Measurements from ENCODE around the gene ATP2B1. TPM values are rescaled to one million over a fixed set of nuclear protein-coding genes. Genes with fewer than 3 reads are reported as not detected.

The ATP2B1 gene
- total and polyA plus RNA-seq, 9 donors = 9.0 to 60.3 (median 25.6) TPM

- WGBS, 3 donors = 71 to 95% (median 88%) methylated on average over 3 of the region's 3 CpGs
These were observed 168.1 kb downstream of the ATP2B1 start for GRCh38 chr12:89540586-89540985.

GRCh38 chr12:89539426-89540223, 169.0 kb downstream of the ATP2B1 start:
- DNase-seq = no peak
- Histone ChIP-seq H3K27ac (no peak overlapping the region), H3K9me3 (no peaks in the 10 kb centered on the region), H3K27me3 (no peaks in the 10 kb centered on the region), H3K4me3 (no peak overlapping the region), H3K4me1 (ENCODE audit: insufficient read depth) (peaks cover 2% of the 10 kb centered on the region), H3K36me3 (no peaks in the 10 kb centered on the region)
- WGBS, 3 donors = 72 to 85% (median 82%) methylated on average over 5 of the region's 5 CpGs
- TF ChIP-seq POLR2A (IDR thresholded peaks at IDR 0.05) = no peak
- TF ChIP-seq EP300 (IDR thresholded peaks at IDR 0.05) = no peak
- no peak for TF ChIP-seq CTCF (IDR thresholded peaks at IDR 0.05)
- intact Hi-C loops (cut with DNase I) = no loop called here

More at GRCh38 chr12:89540586-89540985, 168.1 kb downstream of the ATP2B1 start:
- Histone ChIP-seq H3K27me3 (no peaks in the 10 kb centered on the region), H3K27ac (no peak overlapping the region), H3K36me3 (no peaks in the 10 kb centered on the region), H3K4me3 (no peak overlapping the region), H3K4me1 (ENCODE audit: insufficient read depth) (peaks cover 3% of the 10 kb centered on the region), H3K9me3 (no peaks in the 10 kb centered on the region)
- no peak for DNase-seq
- intact Hi-C loops (cut with DNase I) = no loop called here
- no peak for TF ChIP-seq POLR2A (IDR thresholded peaks at IDR 0.05)
- no peak for TF ChIP-seq CTCF (IDR thresholded peaks at IDR 0.05)
- no peak for TF ChIP-seq EP300 (IDR thresholded peaks at IDR 0.05)

GRCh38 chr12:89538897-89539296, 169.7 kb downstream of the ATP2B1 start:
- TF ChIP-seq POLR2A (IDR thresholded peaks at IDR 0.05) (no peak), EP300 (IDR thresholded peaks at IDR 0.05) (no peak), CTCF (IDR thresholded peaks at IDR 0.05) (no peak)
- Histone ChIP-seq H3K4me1 (ENCODE audit: insufficient read depth) (peaks cover 2% of the 10 kb centered on the region), H3K27ac (no peak overlapping the region), H3K36me3 (no peaks in the 10 kb centered on the region), H3K27me3 (no peaks in the 10 kb centered on the region), H3K4me3 (no peak overlapping the region), H3K9me3 (no peaks in the 10 kb centered on the region)
- intact Hi-C loops (cut with DNase I) = no loop called here
- WGBS, 3 donors = 93 to 96% (median 95%) methylated on average over 4 of the region's 4 CpGs
- no peak for DNase-seq

Small RNA genes lying within 50 kb of the gene (small RNA-seq; reads per million reads assigned to genes)
- gene AC025034.2 (not detected), gene RNA5SP365 (0.30 reads per million), gene RNU6-148P (not detected)

Other genes with a start within 250 kb of the ATP2B1 start
- 10 to 100 TPM in 1 of 7 donors, 1 to 10 TPM in 6; 2.7 to 12.5 (median 4.9) TPM for gene GALNT4, start 184.0 kb downstream of the ATP2B1 start, total RNA-seq
- gene GALNT4, start 184.0 kb downstream of the ATP2B1 start, polyA plus RNA-seq = 1 to 10 TPM; 2.0 to 5.3 TPM
- 10 to 100 TPM; 11.4 to 29.2 (median 21.2) TPM for gene POC1B, start 182.8 kb downstream of the ATP2B1 start, total RNA-seq
- 10 to 100 TPM in 1 of 2 donors, 1 to 10 TPM in 1; 8.5 to 10.5 TPM for gene POC1B, start 182.8 kb downstream of the ATP2B1 start, polyA plus RNA-seq